Omental fat pad (tissue), 4 donors: ENCODE measurements around the gene EFEMP1. TPM values are rescaled to one million over a fixed set of nuclear protein-coding genes. Genes with fewer than 3 reads are reported as not detected.

ENCODE experiments used
- ATAC-seq: fragments of 150-250 bp; one replicate; pipeline ENCODE4 v1.9.1; 2016; ENCODE audit warnings: mild to moderate bottlenecking, moderate library complexity; ENCODE audit not compliant: low FRiP score
- DNase-seq: peaks from one replicate; pipeline ENCODE4 v3.0.0-alpha.2; 2019; ENCODE audit warnings: low spot score
- CTCF ChIP-seq, 3 donors: fragments of 450-650 bp; IDR thresholded peaks; one replicate each; pipeline ENCODE4 v1.5.1; 2016 to 2017; ENCODE audit warnings: antibody characterized with exemption in 3 of 3, mild to moderate bottlenecking in 3 of 3, moderate library complexity in 2 of 3
- total RNA-seq, 4 donors: library from RNA; depleted of rRNA; stranded (reverse); fragments of >200 nt; gene quantifications; one replicate each; pipeline ENCODE4 v1.1.0, GENCODE V29; 2016

EFEMP1 gene
- total RNA-seq: 1,000 to 10,000 TPM in 1 of 4 donors, 100 to 1,000 TPM in 3; 225 to 1,590 (median 659) TPM

GRCh38 chr2:55923091-55923981, at the start of gene EFEMP1:
EFEMP1 (minus strand) TSS chr2:55923782; CDS start chr2:55922440, 1,342 bp downstream.
- peak; percentile 42 for DNase-seq

GRCh38 chr2:55970500-55970899, 46.9 kb upstream of the EFEMP1 start:
- ATAC-seq (no peak), DNase-seq (no peak)
- TF ChIP-seq CTCF (IDR thresholded peaks at IDR 0.05): no peak

More at GRCh38 chr2:55923091-55923981, at the start of gene EFEMP1:
- ATAC-seq: peak; percentile 87
- TF ChIP-seq CTCF (IDR thresholded peaks at IDR 0.05): no peak

- TF ChIP-seq CTCF (IDR thresholded peaks at IDR 0.05): no peak
- no peak for ATAC-seq
- DNase-seq: no peak
These were observed 45.4 kb upstream of the EFEMP1 start for GRCh38 chr2:55968941-55969340.

- no peak for TF ChIP-seq CTCF (IDR thresholded peaks at IDR 0.05)
These were observed 43.0 kb upstream of the EFEMP1 start for GRCh38 chr2:55966401-55967118.

GRCh38 chr2:55965966-55966365, 42.4 kb upstream of the EFEMP1 start:
- peak; percentile 24 for ATAC-seq
- TF ChIP-seq CTCF (IDR thresholded peaks at IDR 0.05): no peak
- DNase-seq: no peak

More at GRCh38 chr2:55966401-55967118, 43.0 kb upstream of the EFEMP1 start:
- DNase-seq (no peak), ATAC-seq (peak; percentile 62)

GRCh38 chr2:55965276-55965675, 41.7 kb upstream of the EFEMP1 start:
- DNase-seq (no peak), ATAC-seq (no peak)
- TF ChIP-seq CTCF (IDR thresholded peaks at IDR 0.05): no peak
